Stimulated activated naive CD4-positive, alpha-beta T cell (primary cell): ENCODE results near the gene CCKAR.

Experiments used
- DNase-seq, 6 experiments: peaks; one replicate each; lab custom pipeline; 2025; lab: John Stamatoyannopoulos, UW

The CCKAR gene

DNA sequence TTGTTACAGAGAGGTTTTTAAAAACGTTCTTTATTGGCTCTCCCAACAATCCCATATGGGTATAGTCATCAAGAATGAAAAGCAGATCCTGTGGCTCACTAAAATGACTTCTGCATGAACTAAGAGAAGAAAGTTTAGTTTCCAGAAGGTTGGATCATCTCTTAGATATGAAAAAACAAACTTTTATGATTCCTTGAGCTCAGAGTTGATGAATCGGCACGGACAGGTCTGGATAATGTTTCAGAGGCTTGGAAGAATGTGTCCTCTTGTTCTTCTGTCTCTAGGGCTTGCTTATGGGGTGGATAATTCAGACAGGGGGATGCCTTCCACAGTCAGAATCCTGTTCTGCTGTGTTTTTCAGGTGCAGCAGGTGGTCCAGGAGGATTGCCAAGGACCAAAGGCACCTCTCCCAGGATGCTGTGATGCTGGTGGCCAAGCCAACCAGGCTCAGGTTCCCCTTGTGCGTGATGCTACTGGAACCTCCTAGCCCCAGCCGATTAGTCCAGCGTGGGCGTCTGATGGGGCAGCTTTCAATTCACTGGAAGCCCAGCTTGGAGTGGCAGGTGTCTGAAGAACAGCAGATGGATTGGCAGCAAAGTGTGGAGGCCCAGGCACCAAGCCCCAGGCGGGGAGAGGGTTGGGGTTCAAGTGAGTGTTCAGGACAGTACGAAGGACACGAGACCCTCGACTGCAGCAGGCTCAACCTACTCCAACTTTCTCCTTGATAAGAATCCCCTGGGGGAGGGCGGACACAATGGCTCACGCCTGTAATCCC is 30.3 kb downstream of the CCKAR start:
- DNase-seq: no peak

DNA sequence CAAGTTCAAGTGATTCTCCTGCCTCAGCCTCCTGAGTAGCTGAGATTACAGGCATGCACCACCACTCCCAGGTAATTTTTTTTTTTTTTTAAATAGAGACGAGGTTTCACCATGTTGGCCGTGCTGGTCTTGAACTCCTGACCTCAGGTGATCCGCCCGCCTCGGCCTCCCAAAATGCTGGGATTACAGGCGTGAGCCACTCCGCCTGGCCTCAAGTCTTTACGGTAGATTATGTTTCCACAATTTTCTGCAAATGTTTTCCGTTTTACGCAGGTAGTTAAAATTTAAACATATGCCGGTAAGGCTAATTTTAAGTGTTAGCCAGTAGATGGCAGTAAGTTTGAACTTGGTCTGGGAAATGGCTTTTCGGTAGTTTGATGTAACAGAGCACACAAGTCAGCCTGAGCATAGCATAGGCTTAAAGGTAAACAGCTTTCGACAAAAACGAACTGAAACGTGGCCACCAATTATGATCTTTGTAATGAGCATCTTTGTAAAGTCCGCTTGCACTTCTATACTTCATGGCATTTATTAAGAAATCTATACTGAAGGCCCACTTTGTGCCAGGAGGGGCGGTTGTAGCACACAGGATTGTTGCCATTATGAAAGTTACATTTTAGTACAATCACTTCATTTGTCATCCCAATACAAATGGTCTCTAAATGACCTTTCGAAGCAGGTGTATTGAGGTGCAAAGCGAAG is 31.1 kb downstream of the CCKAR start:
- peak in 4 of 6 experiments; percentile 3 to 56 (median 40) for DNase-seq

DNA sequence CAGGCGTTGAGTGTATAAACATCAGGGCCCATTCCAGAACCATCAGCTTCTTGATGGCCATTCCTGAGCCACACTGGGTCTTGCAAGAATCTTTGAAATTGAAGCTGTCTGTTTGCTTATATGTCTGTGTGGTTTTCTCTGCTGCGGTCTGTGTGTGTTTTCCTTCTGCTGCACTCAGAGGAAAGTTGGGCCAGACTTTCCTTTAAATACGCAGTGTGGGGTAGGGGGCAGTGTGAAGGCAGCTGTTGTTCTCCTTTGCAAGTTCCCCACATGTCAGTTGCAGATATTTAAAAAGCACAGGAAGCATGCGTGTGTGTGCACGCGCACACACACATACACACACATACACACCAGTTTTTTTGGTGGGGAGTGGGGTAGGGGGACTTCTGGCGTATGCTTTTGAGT is 32.1 kb downstream of the CCKAR start:
- peak in 2 of 6 experiments; percentile 45 to 47 for DNase-seq

DNA sequence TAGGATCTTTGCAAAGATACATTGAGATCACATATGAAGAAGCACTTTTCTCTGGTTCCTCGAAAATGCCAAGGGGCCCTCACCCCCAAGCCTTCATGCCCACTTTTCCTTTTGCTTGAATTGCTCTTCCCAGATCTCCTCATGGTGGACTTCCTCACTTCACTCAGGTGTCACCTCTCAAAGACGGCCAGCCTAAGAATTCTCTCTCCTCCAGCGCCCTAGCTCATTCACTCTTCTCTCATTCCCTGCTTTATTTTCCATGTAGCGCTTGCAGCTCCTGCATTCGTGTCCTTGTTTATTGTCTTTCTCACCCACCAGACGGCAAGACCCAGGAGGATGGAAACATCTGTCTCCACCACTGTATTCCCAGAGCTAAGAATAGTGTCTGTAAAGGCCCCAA is 32.9 kb downstream of the CCKAR start:
- no peak for DNase-seq

DNA sequence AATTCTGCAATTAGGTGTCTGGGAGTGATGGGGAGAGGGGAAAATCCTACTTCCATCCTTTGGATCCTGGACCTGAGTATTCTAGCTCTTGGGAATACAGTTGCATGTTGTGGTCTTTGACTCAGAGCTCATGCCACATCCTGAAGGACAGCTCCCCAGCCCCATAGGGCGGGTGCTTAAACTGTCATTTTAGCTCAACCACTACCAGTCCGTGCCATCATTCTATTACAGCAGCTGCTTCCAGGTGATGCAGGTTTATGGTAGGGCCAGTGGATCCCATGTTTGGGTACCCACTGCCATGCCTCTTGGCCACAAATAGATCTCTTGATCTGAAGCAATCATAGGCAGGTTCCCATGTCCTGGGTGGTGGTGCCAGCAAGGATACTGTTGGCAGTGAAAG is 34.7 kb downstream of the CCKAR start:
- no peak for DNase-seq

DNA sequence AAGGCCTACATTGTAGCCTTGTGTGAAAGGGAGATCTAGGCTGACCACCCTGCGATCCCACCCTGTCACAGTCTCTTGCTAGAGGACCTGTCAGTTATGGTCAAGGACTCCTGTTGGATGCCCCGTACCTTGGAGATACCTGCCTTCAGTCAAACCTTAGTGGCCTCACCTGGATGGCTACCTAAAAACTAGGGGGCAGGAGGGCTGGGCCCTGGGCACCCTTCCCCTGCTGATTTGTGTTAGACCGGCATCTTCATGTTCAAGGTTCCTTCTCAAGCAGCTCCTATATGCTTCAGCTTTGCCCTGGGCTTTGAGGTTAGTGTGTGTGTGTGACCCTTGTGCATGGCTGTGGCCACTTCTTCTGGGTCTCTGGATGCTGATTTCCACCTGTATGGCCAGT is 35.3 kb downstream of the CCKAR start:
- DNase-seq: no peak

DNA sequence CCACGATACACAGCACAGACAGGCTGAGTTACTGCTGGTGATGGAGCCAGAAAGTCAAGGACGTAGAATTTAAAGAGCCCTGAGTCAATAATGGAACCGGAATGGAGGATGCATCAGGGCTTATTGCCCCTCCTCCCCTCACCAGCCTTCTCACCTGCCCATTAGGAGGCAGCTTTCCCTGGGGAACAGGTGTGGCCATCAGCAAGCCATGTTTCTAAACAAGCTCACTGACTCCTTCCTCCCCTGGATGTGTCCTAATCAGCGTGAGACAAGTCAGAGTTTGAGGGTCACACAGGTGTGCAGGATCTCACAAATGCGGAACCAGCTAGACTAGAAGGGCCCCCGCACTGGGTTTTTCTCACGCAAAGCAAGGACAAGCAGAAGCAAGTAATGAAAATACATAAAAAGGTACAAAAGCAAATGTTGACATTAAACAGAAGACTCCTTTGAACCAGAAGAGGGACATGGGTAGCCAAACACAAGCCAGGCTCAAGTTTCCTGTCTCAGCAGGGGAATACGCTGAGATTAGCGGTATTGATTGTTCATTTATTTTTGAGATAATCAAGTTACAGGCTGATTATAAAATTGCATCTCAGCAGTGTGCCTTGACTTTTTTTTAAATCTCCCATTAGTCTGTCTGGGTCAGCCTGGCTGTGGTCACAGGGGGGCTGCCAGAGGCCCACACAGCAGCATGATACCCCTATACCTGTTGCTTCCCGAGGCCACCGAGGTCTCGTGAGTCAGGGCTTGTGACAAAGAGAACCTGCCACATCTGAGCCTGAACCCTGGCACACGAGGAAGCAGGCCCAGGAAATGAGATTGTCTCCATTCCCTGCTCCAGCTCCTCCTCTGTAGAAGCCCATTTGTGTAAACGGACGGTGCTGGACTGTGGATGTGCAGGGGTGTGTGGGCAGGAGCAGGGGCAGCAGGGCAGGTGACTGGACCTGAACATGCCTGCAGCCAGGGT is 37.4 kb downstream of the CCKAR start:
- DNase-seq: no peak

DNA sequence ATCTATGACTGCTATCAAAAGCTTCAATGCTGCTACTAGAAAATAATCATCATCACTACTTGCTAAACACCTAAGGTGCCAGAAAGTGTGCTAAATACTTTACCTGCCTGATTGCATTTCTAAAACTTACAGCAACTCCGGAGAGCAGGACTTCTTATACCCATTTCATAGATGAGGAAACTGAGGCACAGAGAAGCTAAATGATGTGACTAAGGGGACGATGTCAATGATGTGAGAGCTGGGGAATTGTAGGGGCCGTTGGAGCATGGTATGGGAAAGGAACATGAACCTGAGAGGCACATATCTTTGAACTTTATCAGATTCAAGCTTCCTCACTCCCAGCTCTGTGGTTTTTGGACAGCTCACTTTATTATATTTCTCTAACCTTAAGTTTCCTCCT is 38.7 kb downstream of the CCKAR start:
- DNase-seq: no peak

DNA sequence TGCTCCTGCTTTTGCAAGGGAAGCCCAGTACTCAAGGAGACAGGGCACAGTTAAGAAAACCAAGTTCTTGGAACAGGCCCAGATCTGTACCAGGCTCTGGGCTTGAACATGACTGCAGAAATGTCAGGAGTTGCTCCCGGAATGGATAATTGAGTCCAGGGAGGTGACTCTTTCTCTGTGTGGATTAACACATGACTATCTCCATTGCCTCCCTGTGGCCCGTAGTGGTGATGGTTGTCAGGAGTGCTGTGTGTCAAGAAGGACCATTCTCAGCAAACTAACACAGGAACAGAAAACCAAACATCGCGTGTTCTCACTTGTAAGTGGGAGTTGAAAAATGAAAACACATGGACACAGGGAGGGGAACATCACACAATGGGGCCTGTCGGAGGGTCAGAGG is 39.9 kb downstream of the CCKAR start:
- DNase-seq: no peak

DNA sequence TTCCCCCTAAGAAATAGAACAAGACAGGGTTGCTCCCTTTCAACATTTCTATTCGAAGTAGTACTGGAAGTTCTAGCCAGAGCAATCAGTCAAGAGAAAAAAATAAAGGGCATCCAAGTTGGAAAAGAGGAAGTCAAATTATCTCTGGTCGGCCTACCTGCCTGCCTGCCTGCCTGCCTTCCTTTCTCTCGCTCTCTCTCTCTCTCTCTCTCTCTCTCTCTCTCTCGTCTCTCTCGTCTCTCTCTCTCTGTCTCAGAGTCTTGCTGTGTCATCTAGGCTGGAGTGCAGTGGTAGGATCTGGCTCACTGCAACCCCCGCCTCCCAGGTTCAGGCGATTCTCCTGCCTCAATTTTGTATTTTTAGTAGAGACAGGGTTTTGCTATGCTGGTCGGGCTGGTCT is 42.9 kb downstream of the CCKAR start:
- DNase-seq: no peak

DNA sequence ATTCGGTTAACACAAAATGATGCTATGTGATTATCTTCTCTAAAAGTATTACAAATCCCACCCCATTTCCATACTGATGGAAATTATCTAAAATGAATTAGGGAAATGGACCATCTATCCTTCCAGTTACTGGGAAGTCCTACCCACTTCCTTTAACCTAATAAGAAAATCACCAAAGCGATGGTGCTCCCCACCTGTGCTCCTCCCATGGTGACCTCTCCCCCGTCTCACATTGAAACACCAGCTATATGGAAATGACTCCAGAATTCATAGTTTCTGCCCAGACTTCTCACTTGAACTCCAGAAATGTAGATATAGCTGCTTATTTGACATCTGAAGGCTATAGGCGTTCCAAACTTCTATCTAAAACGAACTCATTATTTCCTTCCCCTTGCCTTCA is 48.5 kb downstream of the CCKAR start:
- DNase-seq: no peak

DNA sequence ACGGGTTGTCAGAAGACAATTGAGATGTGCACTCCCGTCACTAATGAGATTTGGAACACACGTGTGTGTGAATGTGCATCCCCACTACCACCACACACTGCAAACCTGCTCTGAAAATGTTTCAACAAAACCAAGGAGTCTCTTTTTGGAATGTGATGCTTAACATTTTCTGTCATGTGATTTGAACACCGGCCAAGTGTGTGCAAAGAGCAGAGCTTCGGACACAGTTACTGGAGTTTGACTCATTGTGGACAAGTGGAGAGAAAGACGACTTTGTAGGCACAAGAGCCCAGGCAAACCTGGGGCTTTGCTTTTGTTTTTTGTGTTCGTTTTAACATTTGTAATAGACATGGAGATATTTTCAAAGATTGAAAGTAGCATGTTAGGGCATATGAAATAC is 49.2 kb downstream of the CCKAR start:
- no peak for DNase-seq

DNA sequence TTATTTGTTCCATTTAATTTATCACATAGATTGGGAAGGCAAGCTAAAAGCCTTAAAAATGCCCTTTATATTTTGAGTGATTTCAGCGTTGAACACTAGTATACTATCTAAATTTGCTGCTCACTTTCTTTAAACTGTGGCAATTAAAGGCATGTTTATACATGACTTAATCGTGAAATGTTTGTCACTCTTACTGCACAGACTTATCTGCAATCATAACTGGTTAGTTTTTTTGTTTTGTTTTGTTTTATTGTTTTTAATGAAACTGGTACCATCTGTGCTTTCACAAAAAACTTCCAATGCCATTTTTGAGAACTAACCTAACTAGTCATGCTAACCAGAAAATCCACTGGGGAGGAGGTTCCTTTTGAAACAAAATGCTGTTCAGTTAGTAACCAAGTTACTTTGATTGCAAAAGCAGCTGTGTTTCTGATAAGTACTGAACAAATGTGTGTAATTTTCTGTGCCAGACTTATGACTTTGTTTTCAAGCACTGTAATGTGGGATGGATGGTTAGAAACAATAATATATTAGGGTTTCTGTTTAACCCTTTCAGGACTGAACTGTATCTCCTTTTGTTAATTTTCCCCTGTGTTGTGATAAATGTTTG is 56.1 kb downstream of the CCKAR start:
- DNase-seq: no peak

DNA sequence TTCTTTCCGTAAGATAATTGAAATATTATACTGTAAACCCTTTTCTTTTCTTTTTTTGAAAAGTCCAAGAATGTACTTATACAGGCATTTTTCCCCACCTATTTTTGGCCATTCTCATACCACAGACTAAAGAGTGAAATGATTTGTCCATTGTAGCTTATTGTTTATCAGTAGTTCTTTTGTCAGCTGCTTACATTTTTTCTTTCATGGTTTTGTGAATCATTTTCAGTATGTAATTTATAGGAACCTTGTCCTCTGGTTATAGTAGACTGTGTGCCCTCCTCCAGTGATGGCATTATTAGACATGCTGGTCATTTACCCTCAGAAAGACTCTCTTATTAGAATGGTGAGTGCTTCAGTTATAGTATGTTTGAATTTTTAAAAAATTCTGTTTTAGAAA is 56.7 kb downstream of the CCKAR start:
- no peak for DNase-seq

DNA sequence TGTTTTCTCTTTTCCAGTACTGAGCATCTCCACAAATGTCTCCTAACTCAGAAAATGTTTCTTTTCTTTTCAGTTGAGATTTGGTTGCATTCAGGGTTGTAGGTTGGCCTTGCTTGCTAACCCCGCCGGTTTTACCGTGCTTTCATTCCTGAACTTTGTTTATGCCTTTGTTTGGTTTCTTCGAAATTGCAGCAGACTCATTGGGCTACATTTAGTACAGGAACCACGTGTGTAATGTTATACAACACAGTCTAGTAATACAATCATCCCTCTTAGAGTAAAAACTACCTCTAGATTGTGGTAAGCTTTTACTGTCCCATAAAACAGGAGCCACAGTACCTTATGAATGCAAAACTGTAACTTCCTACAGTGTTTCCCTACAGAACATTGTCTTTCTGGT is 57.9 kb downstream of the CCKAR start:
- DNase-seq: no peak

DNA sequence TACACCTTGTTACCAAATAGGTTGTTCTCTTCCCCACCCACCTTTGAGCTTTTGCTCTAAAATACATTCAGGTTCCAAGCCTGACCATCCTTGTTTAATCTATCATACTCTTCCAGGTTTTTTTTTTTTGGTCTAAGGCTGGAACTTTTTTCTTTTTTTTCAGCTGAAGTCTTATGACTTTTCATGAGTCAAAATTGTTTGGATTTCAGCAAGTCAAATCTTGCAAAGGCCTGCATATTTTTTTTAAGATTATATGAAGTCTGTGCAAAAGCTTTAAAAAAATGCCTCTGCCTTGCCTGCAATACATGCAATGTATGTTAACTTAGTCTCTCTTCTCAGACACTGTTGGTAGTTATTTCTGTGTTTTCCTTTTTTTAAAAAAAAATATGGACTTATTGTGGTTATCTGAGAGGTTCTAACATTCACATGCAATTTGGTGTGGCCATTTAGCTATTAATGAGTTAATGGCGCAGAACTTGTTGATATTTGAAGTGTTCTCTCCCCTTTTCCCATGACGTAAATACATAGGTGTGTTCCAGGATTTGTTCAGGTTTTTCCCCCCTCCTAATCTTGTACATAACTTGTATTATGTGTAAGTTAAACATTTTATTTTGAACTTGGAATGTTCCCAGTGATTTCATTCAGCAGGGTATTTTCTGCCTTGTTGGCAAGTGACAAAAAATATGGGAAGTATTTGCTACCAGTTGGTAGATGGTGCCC is 58.7 kb downstream of the CCKAR start:
- DNase-seq: no peak
